Stimulated activated memory B cell treated with anti-CD40 and anti-IgM and Interleukin-4, amounts not matched to agents 10 μg/mL and 1 μg/mL and 100 μg/mL, for 72 hours (primary cell): ENCODE data around the gene GCK.

Experiments
- ATAC-seq: fragments of 150-1000 bp; cut with Tn5 transposase; 2 replicates; pipeline ENCODE4 v1.10.0; 2021
- H3K27ac Mint-ChIP-seq: one replicate; pipeline ENCODE4 v1.8.0; 2022; ENCODE audit warnings: mild to moderate bottlenecking, mixed read lengths
- H3K27me3 Mint-ChIP-seq: one replicate; pipeline ENCODE4 v1.8.0; 2022; ENCODE audit warnings: mixed read lengths
- H3K36me3 Mint-ChIP-seq: one replicate; pipeline ENCODE4 v1.8.0; 2022; ENCODE audit warnings: mixed read lengths
- H3K4me1 Mint-ChIP-seq: one replicate; pipeline ENCODE4 v1.8.0; 2022; ENCODE audit warnings: mixed read lengths
- H3K4me3 Mint-ChIP-seq: one replicate; pipeline ENCODE4 v1.8.0; 2022; ENCODE audit warnings: mild to moderate bottlenecking, moderate library complexity, mixed read lengths
- H3K9me3 Mint-ChIP-seq: one replicate; pipeline ENCODE4 v1.8.0; 2022; ENCODE audit warnings: mixed read lengths

The GCK gene

GRCh38 chr7:44225566-44226395, 36.5 kb upstream of the GCK start:
- peaks cover 48% of the 10 kb centered on the region for H3K27me3 Mint-ChIP-seq
- H3K4me3 Mint-ChIP-seq: no peak overlapping the region
- H3K4me1 Mint-ChIP-seq: no peaks in the 10 kb centered on the region
- no peaks in the 10 kb centered on the region for H3K36me3 Mint-ChIP-seq
- no peak overlapping the region for H3K27ac Mint-ChIP-seq
- no peak for ATAC-seq
- no peaks in the 10 kb centered on the region for H3K9me3 Mint-ChIP-seq

- Mint-ChIP-seq H3K27ac (no peak overlapping the region), H3K36me3 (no peaks in the 10 kb centered on the region)
Observed at GRCh38 chr7:44224974-44225565, 35.8 kb upstream of the GCK start.

DNA sequence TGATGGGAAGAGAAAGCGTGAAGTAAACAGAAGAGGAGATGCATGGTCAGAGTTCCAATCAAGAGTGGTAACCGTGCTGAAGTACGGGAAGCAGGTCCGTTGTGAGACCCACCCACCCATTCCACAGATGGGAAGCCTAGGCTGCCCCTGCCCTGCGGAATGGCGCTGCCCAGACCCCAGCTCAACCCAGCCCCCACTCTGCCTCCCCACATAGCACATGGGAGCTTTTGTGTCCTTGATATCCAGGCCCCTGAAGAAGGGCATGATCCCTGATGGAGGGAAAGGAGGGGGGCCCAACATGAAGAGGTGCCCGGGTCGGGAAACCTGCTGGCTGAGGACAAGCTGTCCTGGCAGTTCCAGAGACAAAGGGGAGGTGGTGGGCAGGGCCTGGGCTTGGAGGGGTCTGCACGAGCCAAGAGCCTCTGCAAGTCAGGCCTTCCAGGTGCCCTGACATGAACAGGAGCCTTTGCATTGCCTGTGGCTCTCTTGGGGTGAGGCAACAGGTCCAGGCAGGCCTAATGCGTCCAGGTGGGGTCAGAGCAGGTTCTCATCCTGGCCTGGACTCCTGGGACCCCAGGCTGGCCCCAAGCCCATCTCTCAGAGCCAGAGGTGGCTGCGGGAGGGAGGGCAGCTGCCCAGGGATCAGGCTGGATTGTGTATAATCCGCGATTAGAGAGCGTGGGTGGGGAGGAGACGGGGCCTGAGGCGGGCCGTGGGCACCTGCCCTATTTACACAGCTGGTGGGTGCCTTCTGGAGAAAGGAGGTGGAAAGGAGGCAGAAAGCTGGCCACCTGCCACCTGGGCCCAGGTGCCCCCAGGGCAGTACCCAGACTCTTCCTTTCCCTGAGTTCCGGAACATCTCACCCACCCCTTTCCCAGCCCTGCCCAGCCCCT, 35.1 kb upstream of the GCK start:
- Mint-ChIP-seq H3K4me3 (no peak overlapping the region), H3K27ac (no peak overlapping the region), H3K4me1 (no peaks in the 10 kb centered on the region), H3K27me3 (peaks cover 48% of the 10 kb centered on the region), H3K9me3 (no peaks in the 10 kb centered on the region), H3K36me3 (no peaks in the 10 kb centered on the region)
- no peak for ATAC-seq

More at GRCh38 chr7:44224974-44225565, 35.8 kb upstream of the GCK start:
- no peak overlapping the region for H3K4me3 Mint-ChIP-seq
- no peak for ATAC-seq
- H3K27me3 Mint-ChIP-seq: peaks cover 48% of the 10 kb centered on the region
- no peaks in the 10 kb centered on the region for H3K9me3 Mint-ChIP-seq
- no peaks in the 10 kb centered on the region for H3K4me1 Mint-ChIP-seq

GRCh38 chr7:44223362-44224079, 34.3 kb upstream of the GCK start:
- peaks cover 48% of the 10 kb centered on the region for H3K27me3 Mint-ChIP-seq
- no peak overlapping the region for H3K27ac Mint-ChIP-seq
- H3K4me3 Mint-ChIP-seq: no peak overlapping the region

GRCh38 chr7:44222776-44223261, 33.6 kb upstream of the GCK start:
- no peak for ATAC-seq
- Mint-ChIP-seq H3K9me3 (no peaks in the 10 kb centered on the region), H3K4me1 (no peaks in the 10 kb centered on the region), H3K36me3 (no peaks in the 10 kb centered on the region), H3K27me3 (peaks cover 48% of the 10 kb centered on the region), H3K4me3 (no peak overlapping the region), H3K27ac (no peak overlapping the region)

More at GRCh38 chr7:44223362-44224079, 34.3 kb upstream of the GCK start:
- Mint-ChIP-seq H3K4me1 (no peaks in the 10 kb centered on the region), H3K9me3 (no peaks in the 10 kb centered on the region), H3K36me3 (no peaks in the 10 kb centered on the region)
- no peak for ATAC-seq

GRCh38 chr7:44222074-44222473, 32.8 kb upstream of the GCK start:
- Mint-ChIP-seq H3K27ac (no peak overlapping the region), H3K9me3 (no peaks in the 10 kb centered on the region), H3K4me1 (no peaks in the 10 kb centered on the region), H3K36me3 (no peaks in the 10 kb centered on the region), H3K4me3 (no peak overlapping the region), H3K27me3 (peaks cover 48% of the 10 kb centered on the region)
- no peak for ATAC-seq

GRCh38 chr7:44221231-44221791, 32.1 kb upstream of the GCK start:
- Mint-ChIP-seq H3K4me1 (no peaks in the 10 kb centered on the region), H3K9me3 (no peaks in the 10 kb centered on the region), H3K4me3 (no peak overlapping the region), H3K36me3 (no peaks in the 10 kb centered on the region), H3K27me3 (peaks cover 45% of the 10 kb centered on the region), H3K27ac (no peak overlapping the region)
- no peak for ATAC-seq

DNA sequence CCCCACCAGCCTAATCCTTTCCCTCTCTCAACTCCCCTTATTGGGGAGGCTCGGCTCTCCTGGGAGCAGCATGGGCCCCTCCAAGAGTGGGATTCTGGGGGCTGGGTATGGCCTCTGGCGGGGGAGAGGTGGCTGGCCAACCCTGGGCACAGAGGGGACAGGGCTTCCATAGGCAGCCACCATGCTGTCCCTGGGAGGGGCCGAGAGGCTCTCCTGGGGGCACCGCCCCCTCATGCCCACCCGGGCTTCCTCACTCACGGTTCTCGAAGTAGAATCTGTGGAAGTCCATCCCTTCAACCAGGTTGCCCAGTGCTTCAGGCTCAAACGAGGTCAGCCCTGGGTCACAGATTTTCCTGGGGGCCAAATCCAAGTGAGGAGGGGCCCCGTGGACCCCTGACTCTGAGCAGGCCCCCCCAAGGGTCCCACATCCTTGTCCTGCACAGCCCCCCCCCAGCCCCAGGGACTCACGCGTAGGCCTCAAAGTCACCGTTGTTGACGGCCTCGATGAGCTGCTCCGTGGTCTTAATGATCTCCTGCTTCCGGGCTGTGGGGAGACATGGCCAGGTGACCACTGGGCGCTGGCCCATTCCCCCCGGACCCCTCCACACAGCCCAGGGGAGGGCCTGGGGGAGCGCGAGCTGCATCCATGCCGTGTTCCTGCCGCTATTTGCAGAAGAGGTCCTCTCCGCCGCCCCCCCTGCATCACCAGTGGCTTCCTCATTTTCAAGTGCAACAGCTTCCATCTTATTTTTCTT, 31.3 kb upstream of the GCK start:
- ATAC-seq: no peak

DNA sequence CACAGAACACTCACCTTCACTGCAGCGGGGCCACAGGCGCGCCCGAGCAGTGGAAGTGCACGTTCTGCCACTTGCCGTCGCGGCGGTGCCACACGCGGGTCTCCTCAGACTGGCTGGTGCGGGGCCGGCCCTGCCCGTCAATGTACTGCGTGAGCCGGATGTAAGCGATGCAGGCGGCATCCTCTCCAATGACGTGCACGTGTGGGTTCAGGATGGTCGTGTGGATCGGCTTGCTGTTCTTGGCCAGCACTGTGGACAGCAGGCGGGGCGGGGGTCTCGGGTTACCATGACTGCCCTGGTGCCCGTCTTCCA, 30.8 kb upstream of the GCK start:
- ATAC-seq: no peak
- no peaks in the 10 kb centered on the region for H3K4me1 Mint-ChIP-seq
- no peak overlapping the region for H3K27ac Mint-ChIP-seq
- H3K36me3 Mint-ChIP-seq: no peaks in the 10 kb centered on the region
- H3K27me3 Mint-ChIP-seq: peaks cover 32% of the 10 kb centered on the region
- H3K9me3 Mint-ChIP-seq: no peaks in the 10 kb centered on the region
- H3K4me3 Mint-ChIP-seq: no peak overlapping the region

More for the DNA sequence above, 31.3 kb upstream of the GCK start:
- Mint-ChIP-seq H3K9me3 (no peaks in the 10 kb centered on the region), H3K4me3 (no peak overlapping the region), H3K36me3 (no peaks in the 10 kb centered on the region), H3K27ac (no peak overlapping the region), H3K27me3 (peaks cover 37% of the 10 kb centered on the region), H3K4me1 (no peaks in the 10 kb centered on the region)

GRCh38 chr7:44219371-44220045, 30.3 kb upstream of the GCK start:
- no peak for ATAC-seq
- H3K27ac Mint-ChIP-seq: no peak overlapping the region
- H3K27me3 Mint-ChIP-seq: peaks cover 27% of the 10 kb centered on the region
- peaks cover 3% of the 10 kb centered on the region for H3K4me1 Mint-ChIP-seq
- H3K9me3 Mint-ChIP-seq: no peaks in the 10 kb centered on the region
- no peaks in the 10 kb centered on the region for H3K36me3 Mint-ChIP-seq
- no peak overlapping the region for H3K4me3 Mint-ChIP-seq

- no peak for ATAC-seq
- H3K4me3 Mint-ChIP-seq: no peak overlapping the region
- H3K27ac Mint-ChIP-seq: no peak overlapping the region
- H3K9me3 Mint-ChIP-seq: no peaks in the 10 kb centered on the region
- H3K36me3 Mint-ChIP-seq: no peaks in the 10 kb centered on the region
- H3K4me1 Mint-ChIP-seq: peaks cover 12% of the 10 kb centered on the region
- peaks cover 18% of the 10 kb centered on the region for H3K27me3 Mint-ChIP-seq
Observed at GRCh38 chr7:44218418-44219201, 29.4 kb upstream of the GCK start.

DNA sequence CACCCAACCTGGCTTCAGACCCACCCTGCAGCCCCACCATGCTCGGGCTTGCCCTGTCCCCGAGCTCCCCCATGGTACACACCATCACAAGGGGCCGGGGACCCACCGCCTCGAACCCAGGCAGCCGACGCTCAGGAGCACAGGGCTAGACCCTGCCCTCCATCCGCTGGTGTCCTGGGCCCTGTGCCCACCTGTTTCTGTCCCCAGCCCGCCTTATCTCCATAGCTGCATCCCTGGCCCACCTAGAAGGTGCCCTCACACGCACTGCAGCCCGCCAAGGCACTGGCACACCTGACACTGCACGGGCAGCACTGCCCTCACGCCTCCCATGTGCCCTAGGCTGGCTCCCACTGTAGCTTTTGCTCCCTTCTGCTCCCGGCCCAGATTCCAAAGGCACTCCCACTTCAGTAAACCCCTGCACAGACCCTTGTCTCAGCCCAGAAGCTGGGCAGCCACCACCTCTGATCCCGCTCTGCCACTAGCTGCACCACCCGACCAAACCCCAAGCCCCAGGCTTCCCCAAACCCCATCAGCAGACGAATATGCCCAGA, 28.7 kb upstream of the GCK start:
- H3K4me3 Mint-ChIP-seq: no peak overlapping the region
- no peak for ATAC-seq
- H3K27ac Mint-ChIP-seq: no peak overlapping the region
- H3K9me3 Mint-ChIP-seq: no peaks in the 10 kb centered on the region
- H3K27me3 Mint-ChIP-seq: peaks cover 12% of the 10 kb centered on the region
- H3K36me3 Mint-ChIP-seq: no peaks in the 10 kb centered on the region
- H3K4me1 Mint-ChIP-seq: peaks cover 14% of the 10 kb centered on the region

- Mint-ChIP-seq H3K4me1 (peaks cover 14% of the 10 kb centered on the region), H3K27me3 (peaks cover 6% of the 10 kb centered on the region), H3K9me3 (no peaks in the 10 kb centered on the region), H3K36me3 (peaks cover 6% of the 10 kb centered on the region), H3K4me3 (no peak overlapping the region), H3K27ac (no peak overlapping the region)
- ATAC-seq: no peak
Observed at GRCh38 chr7:44217223-44217714, 28.0 kb upstream of the GCK start.
